Hypothalamus (tissue), 51 donors: ENCODE measurements around the gene SAMD8.
"Not testable (repeated sequence)": the region's sequence is repeated elsewhere in the genome, so short reads cannot be mapped to it uniquely, and the experiment has no call there.

Experiments used
- DNase-seq, 51 donors: peaks; one replicate each; lab custom pipeline; 2025; lab: John Stamatoyannopoulos, UW

The SAMD8 gene

DNA sequence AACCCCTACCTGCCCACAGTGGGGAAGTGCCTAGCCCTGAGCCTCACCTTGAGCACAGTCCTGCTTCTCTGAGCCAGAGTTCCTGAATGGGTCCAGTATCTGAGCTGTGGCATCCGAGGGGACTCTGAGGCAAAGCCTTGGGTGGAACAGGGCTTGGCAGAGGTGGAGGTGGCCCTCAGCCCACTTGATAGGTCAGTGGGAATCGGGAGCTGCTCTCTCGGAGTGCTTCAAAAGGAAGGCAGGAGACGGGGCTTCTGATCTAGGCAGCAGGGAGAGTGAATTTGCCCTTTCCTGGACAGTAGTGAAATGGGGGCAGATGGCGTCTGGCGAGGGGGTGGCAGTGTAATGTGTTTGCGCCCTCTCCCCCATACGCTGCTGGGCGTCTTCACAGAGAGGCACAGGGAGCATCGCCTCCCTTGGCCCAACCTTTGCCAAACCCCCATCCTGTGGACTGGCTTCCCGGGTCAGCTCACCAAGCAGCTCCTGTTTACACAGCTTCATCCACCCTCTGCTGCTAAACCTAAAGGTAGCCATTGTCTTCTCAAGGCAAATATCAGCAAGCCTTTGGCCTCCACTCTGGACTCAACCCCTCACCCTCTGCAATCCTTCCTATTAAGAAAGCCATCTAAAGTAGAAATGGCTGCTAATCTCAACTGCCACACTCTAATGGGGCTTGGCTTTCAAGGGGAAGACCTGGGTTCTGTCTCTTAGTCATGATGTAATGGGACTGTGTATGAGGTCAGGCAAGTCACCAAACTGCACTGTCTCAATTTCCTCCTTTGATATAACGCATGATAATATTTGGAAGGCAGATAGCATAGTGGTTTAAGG lies 78.0 kb downstream of the SAMD8 start:
- DNase-seq, result no peak

GRCh38 chr10:75191821-75192568 lies 80.5 kb downstream of the SAMD8 start:
- DNase-seq, result peak in 1 of 51 donors; percentile 30

GRCh38 chr10:75194625-75195024 lies 83.2 kb downstream of the SAMD8 start:
- DNase-seq, result not testable (repeated sequence)

GRCh38 chr10:75195035-75195763 lies 83.7 kb downstream of the SAMD8 start:
- peak in 1 of 51 donors; percentile 1 for DNase-seq

GRCh38 chr10:75197066-75197465 lies 85.6 kb downstream of the SAMD8 start:
- DNase-seq, result no peak

DNA sequence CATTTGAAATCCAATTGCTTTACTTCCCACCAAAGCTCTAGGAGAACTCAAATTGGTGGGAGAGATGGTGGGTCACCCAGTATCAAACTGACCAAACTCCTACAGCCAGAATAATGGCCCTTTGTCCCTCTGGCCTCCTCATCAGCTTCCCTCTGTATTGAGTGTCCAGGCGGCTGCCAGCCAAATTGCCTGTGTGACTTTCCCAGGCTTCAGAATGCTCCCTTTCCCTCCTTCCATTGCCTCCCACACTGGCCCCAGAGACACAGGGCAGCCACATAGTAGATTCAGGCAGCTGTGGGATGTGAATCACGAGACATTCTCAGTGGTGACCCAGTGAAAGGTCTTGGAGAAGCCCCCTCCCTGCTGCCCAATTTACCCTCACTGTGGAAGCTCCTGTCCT lies 86.5 kb downstream of the SAMD8 start:
- DNase-seq, result peak in 28 of 51 donors; percentile 4 to 67 (median 23)

DNA sequence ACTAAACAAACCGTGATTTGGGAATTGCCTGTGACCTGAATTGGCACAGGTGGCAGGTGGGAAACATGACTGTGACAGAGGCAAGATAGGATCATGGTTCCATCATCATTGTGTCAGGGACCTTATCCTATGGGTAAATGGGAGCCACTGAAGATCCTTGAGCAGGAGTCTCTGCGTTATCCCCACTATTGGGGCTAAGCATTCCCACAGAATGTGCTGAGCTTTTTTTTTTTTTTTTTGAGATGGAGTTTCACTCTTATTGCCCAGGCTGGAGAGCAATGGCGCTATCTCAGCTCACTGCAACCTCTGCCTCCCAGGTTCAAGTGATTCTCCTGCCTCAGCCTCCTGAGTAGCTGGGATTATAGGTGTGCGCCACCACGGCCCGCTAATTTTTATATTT lies 88.5 kb downstream of the SAMD8 start:
- not testable (repeated sequence) for DNase-seq

GRCh38 chr10:75201793-75202307 lies 90.4 kb downstream of the SAMD8 start:
- no peak for DNase-seq

GRCh38 chr10:75202321-75203045 lies 91.0 kb downstream of the SAMD8 start:
- no peak for DNase-seq

DNA sequence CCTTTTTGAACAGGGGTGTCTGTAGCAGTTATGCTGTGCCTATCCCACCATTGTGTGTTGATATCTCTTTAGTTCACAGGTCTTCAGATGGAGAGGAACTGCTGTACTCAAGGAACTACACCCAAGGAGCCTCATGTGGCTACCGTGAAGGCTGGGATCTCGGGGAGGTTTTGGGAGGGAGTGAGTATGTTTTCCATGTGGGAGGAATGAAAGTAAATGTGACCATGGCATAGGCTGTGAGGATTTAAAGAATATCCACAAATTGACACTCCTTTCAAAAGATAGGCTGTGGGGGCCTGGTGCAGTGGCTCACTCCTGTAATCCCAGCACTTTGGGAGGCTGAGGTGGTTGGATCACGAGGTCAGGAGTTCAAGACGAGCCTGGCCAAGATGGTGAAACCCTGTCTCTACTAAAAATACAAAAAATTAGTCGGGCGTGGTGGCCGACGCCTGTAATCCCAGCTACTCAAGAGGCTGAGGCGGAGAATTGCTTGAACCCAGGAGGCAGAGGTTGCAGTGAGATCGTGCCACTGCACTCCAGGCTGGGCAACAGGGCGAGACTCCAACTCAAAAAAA lies 91.7 kb downstream of the SAMD8 start:
- not testable (repeated sequence) for DNase-seq

DNA sequence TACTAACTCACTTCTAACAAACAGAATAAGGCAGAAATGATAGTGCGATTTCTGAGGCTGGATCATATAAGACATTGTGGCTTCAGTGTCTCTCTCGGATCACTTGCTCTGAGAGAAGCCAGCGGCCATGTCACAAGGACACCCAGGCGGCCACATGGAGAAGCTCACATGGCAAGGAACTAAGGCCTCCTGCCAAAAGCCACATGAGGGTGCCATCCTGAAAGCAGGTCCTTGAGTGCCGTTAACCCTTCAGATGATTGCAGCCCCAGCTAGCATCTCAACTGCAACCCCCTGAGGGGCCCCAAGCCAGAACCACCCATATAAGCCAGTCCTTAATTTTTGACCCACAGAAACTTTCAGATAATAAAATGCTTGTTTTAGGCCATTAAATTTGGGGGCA lies 92.3 kb downstream of the SAMD8 start:
- no peak for DNase-seq

DNA sequence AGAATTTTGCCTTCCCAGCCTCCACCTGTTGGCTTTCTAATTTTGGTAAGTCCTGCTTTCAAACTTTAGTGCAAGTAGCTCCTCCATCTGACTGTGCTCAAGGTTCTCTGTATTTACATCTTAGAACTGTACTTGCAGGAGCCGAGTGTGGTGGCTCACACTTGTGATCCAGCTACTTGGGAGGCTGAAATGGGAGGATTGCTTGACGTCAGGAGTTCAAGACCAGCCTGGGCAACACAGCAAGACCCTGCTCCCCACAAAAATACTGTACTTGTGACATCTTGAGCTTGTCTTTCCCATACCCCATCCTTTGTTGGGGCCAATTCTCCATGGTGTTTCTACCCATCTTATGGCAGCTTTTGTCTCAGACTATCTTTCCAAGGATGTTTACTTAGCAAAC lies 94.5 kb downstream of the SAMD8 start:
- no peak for DNase-seq

GRCh38 chr10:75206638-75207037 lies 95.2 kb downstream of the SAMD8 start:
- DNase-seq, result not testable (repeated sequence)

GRCh38 chr10:75207079-75207856 lies 95.8 kb downstream of the SAMD8 start:
- DNase-seq, result no peak

DNA sequence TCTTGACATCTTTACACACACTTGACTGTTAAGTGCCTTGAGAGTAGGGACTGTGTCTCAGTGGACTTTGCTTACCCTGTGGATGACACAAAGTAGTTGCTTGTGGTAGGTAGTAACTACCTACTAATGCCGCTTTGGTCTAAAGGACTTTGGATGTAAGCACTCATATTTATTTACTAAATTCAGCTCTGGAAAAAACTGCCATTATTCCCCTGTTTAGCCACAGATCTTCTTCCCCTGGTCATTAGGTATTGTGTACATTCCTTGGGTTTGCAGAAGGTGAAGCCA lies 96.3 kb downstream of the SAMD8 start:
- DNase-seq, result no peak

- no peak for DNase-seq
These were observed 96.7 kb downstream of the SAMD8 start for GRCh38 chr10:75208181-75208580.

DNA sequence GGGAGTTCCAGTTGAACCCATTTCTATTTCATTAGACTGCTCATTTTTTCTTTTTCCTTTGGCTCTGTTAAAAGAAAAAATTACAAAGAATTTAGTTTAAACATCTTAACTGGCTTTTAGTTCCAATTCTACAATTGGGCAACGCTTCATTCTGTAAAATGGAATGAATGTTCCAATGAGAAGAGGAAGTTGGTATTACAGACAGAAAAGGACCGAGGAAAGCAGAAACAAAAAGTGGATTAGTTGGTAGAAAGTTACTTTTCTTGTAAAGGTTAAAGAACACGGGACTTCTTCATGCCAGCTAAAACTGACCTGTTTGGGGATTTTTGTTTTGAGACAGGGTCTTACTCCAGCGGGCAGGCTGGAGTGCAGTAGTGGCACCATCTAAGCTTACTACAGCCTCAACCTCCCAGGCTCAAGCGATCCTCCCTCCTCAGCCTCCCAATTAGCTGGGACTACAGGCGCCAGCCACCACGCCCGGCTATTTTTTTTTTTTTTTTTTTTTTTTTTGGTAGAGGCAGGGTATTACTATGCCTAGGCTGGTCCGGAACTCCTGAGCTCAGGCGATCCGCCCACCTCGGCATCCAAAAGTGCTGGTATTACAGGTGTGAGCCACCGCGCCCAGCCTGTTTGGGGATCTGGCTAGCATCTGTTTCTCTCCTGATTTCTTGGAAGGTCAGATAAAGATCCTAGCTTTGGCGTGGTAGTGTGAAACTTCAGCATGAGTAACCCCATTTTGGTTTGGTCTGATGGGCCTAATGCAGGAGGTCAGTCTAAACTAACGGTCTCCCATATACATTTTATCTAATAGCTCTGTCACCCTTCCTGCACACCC lies 97.8 kb downstream of the SAMD8 start:
- DNase-seq, result no peak

DNA sequence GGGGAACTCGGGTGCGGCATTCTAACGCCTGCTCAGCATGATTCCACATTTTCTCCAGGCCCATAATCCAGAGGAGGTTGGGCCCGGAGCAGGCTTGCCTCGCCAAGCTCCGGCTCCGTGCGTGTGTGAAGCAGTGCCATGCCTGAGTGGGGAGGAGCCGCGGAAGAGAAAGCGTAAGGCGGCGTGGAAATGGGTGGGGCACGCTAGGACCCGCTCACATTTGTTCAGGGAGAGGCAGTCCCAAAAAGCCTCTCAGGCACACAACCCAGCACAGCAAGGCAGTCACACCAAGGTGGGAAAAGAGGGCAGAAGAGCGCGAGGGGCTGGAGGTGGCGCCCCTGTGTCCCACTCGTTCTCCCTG lies 98.4 kb downstream of the SAMD8 start:
- peak in 37 of 51 donors; percentile 9 to 89 (median 62) for DNase-seq
